ENCODE data around the gene DGKH.
A peak's percentile ranks its signal among the peaks of the same experiment; 100 is the strongest.

DGKH gene, protein sequence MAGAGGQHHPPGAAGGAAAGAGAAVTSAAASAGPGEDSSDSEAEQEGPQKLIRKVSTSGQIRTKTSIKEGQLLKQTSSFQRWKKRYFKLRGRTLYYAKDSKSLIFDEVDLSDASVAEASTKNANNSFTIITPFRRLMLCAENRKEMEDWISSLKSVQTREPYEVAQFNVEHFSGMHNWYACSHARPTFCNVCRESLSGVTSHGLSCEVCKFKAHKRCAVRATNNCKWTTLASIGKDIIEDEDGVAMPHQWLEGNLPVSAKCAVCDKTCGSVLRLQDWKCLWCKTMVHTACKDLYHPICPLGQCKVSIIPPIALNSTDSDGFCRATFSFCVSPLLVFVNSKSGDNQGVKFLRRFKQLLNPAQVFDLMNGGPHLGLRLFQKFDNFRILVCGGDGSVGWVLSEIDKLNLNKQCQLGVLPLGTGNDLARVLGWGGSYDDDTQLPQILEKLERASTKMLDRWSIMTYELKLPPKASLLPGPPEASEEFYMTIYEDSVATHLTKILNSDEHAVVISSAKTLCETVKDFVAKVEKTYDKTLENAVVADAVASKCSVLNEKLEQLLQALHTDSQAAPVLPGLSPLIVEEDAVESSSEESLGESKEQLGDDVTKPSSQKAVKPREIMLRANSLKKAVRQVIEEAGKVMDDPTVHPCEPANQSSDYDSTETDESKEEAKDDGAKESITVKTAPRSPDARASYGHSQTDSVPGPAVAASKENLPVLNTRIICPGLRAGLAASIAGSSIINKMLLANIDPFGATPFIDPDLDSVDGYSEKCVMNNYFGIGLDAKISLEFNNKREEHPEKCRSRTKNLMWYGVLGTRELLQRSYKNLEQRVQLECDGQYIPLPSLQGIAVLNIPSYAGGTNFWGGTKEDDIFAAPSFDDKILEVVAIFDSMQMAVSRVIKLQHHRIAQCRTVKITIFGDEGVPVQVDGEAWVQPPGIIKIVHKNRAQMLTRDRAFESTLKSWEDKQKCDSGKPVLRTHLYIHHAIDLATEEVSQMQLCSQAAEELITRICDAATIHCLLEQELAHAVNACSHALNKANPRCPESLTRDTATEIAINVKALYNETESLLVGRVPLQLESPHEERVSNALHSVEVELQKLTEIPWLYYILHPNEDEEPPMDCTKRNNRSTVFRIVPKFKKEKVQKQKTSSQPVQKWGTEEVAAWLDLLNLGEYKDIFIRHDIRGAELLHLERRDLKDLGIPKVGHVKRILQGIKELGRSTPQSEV

DNA sequence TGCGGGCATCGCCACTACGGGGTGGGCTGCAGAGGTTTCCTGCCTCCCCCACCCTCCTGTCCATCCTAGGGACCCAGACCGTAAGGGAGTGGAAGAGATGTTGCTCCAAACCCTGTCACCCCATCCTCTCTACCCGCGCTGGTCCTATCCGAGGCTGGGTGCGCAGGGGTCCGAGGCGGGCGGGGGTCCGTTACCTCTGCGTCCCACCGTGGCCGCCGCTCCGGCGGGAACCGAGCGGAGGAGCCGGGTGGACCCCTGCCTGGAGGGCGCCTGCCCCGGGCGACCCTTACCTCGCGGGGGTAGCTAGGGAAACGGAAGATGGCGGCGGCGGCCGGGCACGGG is at the start of gene DGKH:
DGKH (plus strand) TSS at position 307 of the 342 bp plus-strand sequence. CDS start 126 bp downstream, outside the sequence.
- Histone ChIP-seq H3K9ac (ENCODE audit: low read depth, low read length) (peak within 1 kb of the TSS; percentile 91), H3K4me1 (ENCODE audit: insufficient read depth, low read length) (no peaks in the 10 kb centered on the region), H3K9me3 (ENCODE audit: control insufficient read depth, insufficient read depth, low read length) (no peaks in the 10 kb centered on the region), H3K36me3 (ENCODE audit: insufficient read depth, low read length) (no peaks in the 10 kb centered on the region)

DNA sequence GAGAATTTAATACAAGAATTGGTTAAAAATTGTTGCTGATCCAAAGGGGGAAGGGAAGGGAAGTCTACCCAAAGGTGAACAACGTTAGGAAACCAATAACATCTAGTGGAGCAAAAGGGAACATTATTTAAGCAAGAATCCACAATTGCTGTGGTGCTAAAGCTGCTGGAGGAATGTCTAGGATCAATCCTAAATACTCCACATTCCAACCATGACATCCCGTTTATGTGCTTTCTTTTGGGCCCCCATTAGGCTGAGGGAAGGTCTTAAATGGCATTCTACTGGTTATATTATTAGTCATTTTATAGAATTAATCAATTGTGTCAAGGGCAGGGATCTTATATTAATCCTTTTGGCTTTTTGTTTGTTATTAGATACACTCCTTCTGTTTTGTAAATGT is 47.6 kb upstream of the DGKH start:
- Histone ChIP-seq H3K9ac (ENCODE audit: low read depth, low read length) (no peak overlapping the region), H3K36me3 (ENCODE audit: insufficient read depth, low read length) (no peaks in the 10 kb centered on the region), H3K4me1 (ENCODE audit: insufficient read depth, low read length) (peaks cover 17% of the 10 kb centered on the region; the same call in 1 of the 2 replicates), H3K9me3 (ENCODE audit: control insufficient read depth, insufficient read depth, low read length) (no peaks in the 10 kb centered on the region)

DNA sequence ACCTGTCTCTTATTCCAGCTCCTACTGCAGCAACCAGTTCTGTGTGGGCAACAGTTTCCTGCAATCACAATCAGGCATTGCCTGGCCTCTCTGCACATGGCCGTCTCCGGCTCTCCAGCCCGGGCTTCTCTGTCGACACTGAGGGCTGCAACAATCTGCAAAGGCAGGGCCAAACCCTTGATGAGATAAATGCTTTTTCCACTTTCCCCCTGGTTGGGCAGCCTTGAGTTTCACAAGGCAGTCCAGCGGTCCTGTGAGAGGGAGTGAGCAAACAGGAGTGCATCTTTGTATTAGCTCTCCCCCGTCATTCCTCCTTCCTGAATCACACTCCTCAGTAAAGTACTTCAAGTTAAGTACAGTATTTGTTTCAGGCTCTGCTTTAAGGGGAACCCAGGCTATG is 46.9 kb upstream of the DGKH start:
- Histone ChIP-seq H3K9me3 (ENCODE audit: control insufficient read depth, insufficient read depth, low read length) (no peaks in the 10 kb centered on the region), H3K4me1 (ENCODE audit: insufficient read depth, low read length) (peaks cover 17% of the 10 kb centered on the region; the same call in 1 of the 2 replicates), H3K36me3 (ENCODE audit: insufficient read depth, low read length) (no peaks in the 10 kb centered on the region), H3K9ac (ENCODE audit: low read depth, low read length) (no peak overlapping the region)

GRCh38 chr13:42002066-42002465 is 46.4 kb upstream of the DGKH start:
- Histone ChIP-seq H3K9me3 (ENCODE audit: control insufficient read depth, insufficient read depth, low read length) (no peaks in the 10 kb centered on the region), H3K4me1 (ENCODE audit: insufficient read depth, low read length) (peaks cover 17% of the 10 kb centered on the region; the same call in 1 of the 2 replicates), H3K36me3 (ENCODE audit: insufficient read depth, low read length) (no peaks in the 10 kb centered on the region), H3K9ac (ENCODE audit: low read depth, low read length) (no peak overlapping the region)

- peaks cover 13% of the 10 kb centered on the region for H3K4me1 ChIP-seq (ENCODE audit: insufficient read depth, low read length)
- H3K36me3 ChIP-seq (ENCODE audit: insufficient read depth, low read length) = no peaks in the 10 kb centered on the region
- no peaks in the 10 kb centered on the region for H3K9me3 ChIP-seq (ENCODE audit: control insufficient read depth, insufficient read depth, low read length)
- H3K9ac ChIP-seq (ENCODE audit: low read depth, low read length) = no peak overlapping the region
These were observed 40.6 kb upstream of the DGKH start for GRCh38 chr13:42007844-42008243.

DNA sequence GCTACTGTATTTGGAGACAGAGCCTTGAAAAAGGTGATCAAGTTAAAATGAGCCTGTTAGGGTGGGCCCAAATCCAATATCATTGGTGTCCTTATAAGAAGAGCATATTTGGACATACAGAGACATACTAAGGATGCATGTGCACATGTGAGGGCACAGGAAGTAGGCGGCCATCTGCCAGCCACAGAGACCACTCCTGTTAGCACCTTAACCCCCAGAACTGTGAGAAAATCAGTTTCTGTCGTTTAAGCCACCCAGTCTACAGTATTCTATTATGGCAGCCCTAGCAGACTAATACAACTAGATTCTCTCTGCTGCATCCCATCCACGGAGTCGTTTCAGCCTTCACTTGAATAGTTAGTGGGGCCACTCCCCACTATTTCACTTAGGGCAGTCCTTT is 39.4 kb upstream of the DGKH start:
- H3K4me1 ChIP-seq (ENCODE audit: insufficient read depth, low read length) = peaks cover 13% of the 10 kb centered on the region
- H3K36me3 ChIP-seq (ENCODE audit: insufficient read depth, low read length) = no peaks in the 10 kb centered on the region
- no peaks in the 10 kb centered on the region for H3K9me3 ChIP-seq (ENCODE audit: control insufficient read depth, insufficient read depth, low read length)
- H3K9ac ChIP-seq (ENCODE audit: low read depth, low read length) = no peak overlapping the region

DNA sequence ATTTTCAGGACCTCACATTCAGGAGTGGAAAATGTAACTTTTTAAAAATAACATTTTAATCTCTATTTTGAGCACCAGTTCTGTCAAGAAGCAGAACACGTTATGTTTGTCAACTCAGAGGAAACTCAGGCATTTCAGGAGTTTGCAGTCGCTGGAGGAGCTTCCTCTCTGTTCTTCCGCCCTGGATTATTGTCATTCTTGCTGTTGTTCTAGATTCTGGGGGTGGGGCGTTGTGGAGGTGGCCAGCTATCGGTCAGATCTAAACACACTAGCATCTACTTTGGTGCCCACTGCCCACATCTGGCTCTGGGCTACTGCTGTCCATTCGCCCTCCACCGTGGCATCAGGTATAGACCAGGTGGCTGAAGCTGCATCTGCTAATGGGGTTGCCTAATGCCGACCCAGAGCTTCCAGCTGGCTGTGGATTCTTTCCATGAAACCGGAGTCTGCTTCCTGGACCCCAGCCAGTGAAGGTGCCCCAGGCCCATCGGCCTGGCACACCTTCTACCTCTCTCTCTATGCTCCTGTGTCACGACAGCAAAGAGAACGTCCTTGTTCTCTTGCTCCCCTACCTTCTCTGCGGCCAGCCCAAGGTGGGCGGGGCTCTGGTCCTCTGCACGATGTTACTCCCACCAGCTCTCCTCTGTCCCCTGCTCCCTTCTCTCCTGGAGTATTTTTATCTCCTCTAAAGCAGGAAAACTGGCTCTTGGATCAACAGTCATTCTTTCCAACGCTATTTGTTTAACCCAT is 36.7 kb upstream of the DGKH start:
- Histone ChIP-seq H3K4me1 (ENCODE audit: insufficient read depth, low read length) (peaks cover 13% of the 10 kb centered on the region), H3K9me3 (ENCODE audit: control insufficient read depth, insufficient read depth, low read length) (no peaks in the 10 kb centered on the region), H3K36me3 (ENCODE audit: insufficient read depth, low read length) (no peaks in the 10 kb centered on the region), H3K9ac (ENCODE audit: low read depth, low read length) (peak overlapping the region; percentile 42; the same call in 1 of the 2 replicates)

DNA sequence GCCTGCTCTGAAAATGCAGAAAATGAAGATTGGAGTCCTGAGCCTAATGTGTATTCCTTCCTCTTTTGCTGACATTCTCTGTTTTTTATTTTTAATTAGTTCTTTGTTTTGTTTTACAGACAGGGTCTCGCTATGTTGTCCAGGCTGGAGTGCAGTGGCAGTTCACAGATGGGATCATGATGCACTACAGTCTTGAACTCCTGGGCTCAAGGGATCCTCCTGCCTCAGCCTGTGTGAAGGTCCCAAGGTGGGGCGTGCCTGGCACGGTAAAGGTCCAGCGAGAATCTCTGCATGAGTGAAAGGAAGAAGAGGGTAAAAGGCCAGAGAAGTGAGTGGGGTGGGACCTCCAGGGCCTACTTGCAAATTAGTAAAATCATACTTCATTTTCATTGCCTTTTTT is 34.3 kb upstream of the DGKH start:
- Histone ChIP-seq H3K36me3 (ENCODE audit: insufficient read depth, low read length) (no peaks in the 10 kb centered on the region), H3K4me1 (ENCODE audit: insufficient read depth, low read length) (peaks cover 13% of the 10 kb centered on the region), H3K9ac (ENCODE audit: low read depth, low read length) (no peak overlapping the region), H3K9me3 (ENCODE audit: control insufficient read depth, insufficient read depth, low read length) (no peaks in the 10 kb centered on the region)

- no peaks in the 10 kb centered on the region for H3K9me3 ChIP-seq (ENCODE audit: control insufficient read depth, insufficient read depth, low read length)
- H3K9ac ChIP-seq (ENCODE audit: low read depth, low read length) = no peak overlapping the region
- no peaks in the 10 kb centered on the region for H3K36me3 ChIP-seq (ENCODE audit: insufficient read depth, low read length)
These were observed 31.2 kb upstream of the DGKH start for GRCh38 chr13:42017264-42017663.

GRCh38 chr13:42021851-42022250 is 26.6 kb upstream of the DGKH start:
- no peaks in the 10 kb centered on the region for H3K9me3 ChIP-seq (ENCODE audit: control insufficient read depth, insufficient read depth, low read length)
- H3K36me3 ChIP-seq (ENCODE audit: insufficient read depth, low read length) = no peaks in the 10 kb centered on the region
- H3K4me1 ChIP-seq (ENCODE audit: insufficient read depth, low read length) = no peaks in the 10 kb centered on the region; the same call in 1 of the 2 replicates
- H3K9ac ChIP-seq (ENCODE audit: low read depth, low read length) = no peak overlapping the region

More at GRCh38 chr13:42017264-42017663, 31.2 kb upstream of the DGKH start:
- H3K4me1 ChIP-seq (ENCODE audit: insufficient read depth, low read length) = 0 out of 2 replicates have a peak, but pooled peaks cover under 1% of the 10 kb centered on the region

- no peaks in the 10 kb centered on the region for H3K9me3 ChIP-seq (ENCODE audit: control insufficient read depth, insufficient read depth, low read length)
- H3K36me3 ChIP-seq (ENCODE audit: insufficient read depth, low read length) = no peaks in the 10 kb centered on the region
- H3K4me1 ChIP-seq (ENCODE audit: insufficient read depth, low read length) = no peaks in the 10 kb centered on the region; the same call in 1 of the 2 replicates
- no peak overlapping the region for H3K9ac ChIP-seq (ENCODE audit: low read depth, low read length)
These were observed 26.1 kb upstream of the DGKH start for GRCh38 chr13:42022336-42022735.

DNA sequence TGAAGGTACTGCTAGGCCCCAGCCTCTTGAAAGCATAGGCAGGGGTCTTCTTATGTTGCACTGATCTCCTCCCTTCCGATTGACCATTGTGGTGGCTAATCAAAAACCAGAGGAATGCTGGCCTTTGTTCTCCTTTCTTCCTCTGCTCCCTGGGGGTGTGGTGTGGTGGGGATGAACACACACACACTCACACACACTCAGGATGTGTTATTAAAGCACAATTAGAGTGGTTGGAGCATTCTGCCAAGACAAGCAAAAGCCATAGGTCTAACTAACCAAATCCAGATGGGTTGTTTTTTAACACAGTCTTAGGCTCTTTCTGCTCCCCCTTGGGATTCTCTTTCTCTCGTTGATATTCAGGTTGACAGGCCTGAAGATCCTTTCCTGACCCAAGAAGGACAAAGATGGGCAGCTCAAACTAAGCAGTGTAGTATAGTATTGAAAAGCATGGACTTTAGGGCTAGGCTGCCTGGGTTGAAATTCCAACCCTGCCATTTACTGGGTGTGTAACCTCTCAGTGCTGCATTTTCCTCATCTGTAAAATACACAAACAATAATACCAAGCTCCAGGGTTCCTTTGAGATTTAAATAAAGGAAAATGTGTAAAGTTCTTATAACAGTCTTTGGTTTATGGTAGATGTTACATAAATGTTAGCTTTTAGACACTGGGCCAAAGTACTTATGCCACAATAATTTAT is 25.5 kb upstream of the DGKH start:
- H3K36me3 ChIP-seq (ENCODE audit: insufficient read depth, low read length) = no peaks in the 10 kb centered on the region
- H3K9me3 ChIP-seq (ENCODE audit: control insufficient read depth, insufficient read depth, low read length) = no peaks in the 10 kb centered on the region

DNA sequence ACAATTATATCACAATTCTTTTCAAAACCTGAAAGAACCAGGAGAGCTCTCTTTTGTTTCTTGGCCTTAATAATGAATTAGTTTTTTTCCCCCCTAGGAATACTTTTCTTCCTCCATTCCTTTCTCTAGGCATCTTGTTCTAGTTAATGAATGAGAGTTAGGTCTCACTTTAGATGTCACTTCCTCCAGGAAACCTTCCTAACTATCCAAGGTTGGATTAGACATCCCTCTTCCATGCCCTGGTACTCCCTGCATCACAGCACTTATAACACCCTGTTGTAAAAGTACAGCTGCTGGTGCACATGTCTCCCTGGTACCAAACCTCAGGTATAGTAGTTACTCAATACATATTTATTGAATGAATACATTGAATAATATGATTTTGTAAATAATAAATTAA is 21.2 kb upstream of the DGKH start:
- H3K36me3 ChIP-seq (ENCODE audit: insufficient read depth, low read length) = no peaks in the 10 kb centered on the region
- H3K9me3 ChIP-seq (ENCODE audit: control insufficient read depth, insufficient read depth, low read length) = no peaks in the 10 kb centered on the region
- H3K4me1 ChIP-seq (ENCODE audit: insufficient read depth, low read length) = no peaks in the 10 kb centered on the region; the same call in 1 of the 2 replicates
- H3K9ac ChIP-seq (ENCODE audit: low read depth, low read length) = no peak overlapping the region

More for the DNA sequence above, 25.5 kb upstream of the DGKH start:
- H3K4me1 ChIP-seq (ENCODE audit: insufficient read depth, low read length) = no peaks in the 10 kb centered on the region; the same call in 1 of the 2 replicates
- H3K9ac ChIP-seq (ENCODE audit: low read depth, low read length) = no peak overlapping the region

All from ES-I3 (cell line).